Testis (tissue), 3 donors: ENCODE measurements around the gene CTNNA1. TPM values are rescaled to one million over a fixed set of nuclear protein-coding genes. Genes with fewer than 3 reads are reported as not detected.

Experiments used
- DNase-seq: peaks from one replicate; pipeline ENCODE4 v3.0.0-alpha.2; 2019
- H3K27ac ChIP-seq, 2 donors: fragments of 200-600 bp; sonication (generic); one replicate each; pipeline ENCODE4 v1.5.1; 2019
- H3K27me3 ChIP-seq: fragments of 200-600 bp; sonication (generic); one replicate; pipeline ENCODE4 v1.5.1; 2019
- H3K36me3 ChIP-seq: fragments of 200-600 bp; sonication (generic); one replicate; pipeline ENCODE4 v1.5.1; 2017; ENCODE audit warnings: low read depth; ENCODE audit errors: missing control alignments
- H3K4me1 ChIP-seq: fragments of 200-600 bp; sonication (generic); one replicate; pipeline ENCODE4 v1.5.1; 2019
- H3K4me3 ChIP-seq, 2 donors: fragments of 200-600 bp; sonication (generic); one replicate each; pipeline ENCODE4 v1.5.1; 2017 to 2019
- H3K9me3 ChIP-seq: fragments of 200-600 bp; sonication (generic); one replicate; pipeline ENCODE4 v1.5.1; 2017
- CTCF ChIP-seq, 3 experiments: fragments of 450-650 bp in 2 of 3; fragments of 200-600 bp in 1 of 3; sonication (generic) in 1 of 3; IDR thresholded peaks; one replicate each; pipeline ENCODE4 v1.5.1; 2016 to 2019; ENCODE audit warnings: antibody characterized with exemption in 3 of 3, mild to moderate bottlenecking in 2 of 3, moderate library complexity in 1 of 3
- POLR2A ChIP-seq: fragments of 450-650 bp; IDR thresholded peaks from one replicate; pipeline ENCODE4 v1.6.1; 2017; ENCODE audit warnings: antibody characterized with exemption, mild to moderate bottlenecking, moderate library complexity
- WGBS, 2 donors: methylation state at CpG; one replicate each; pipeline ENCODE4 v1.1.5; 2018; 5-methylcytosine and 5-hydroxymethylcytosine counted together
- intact Hi-C: fragments of 100-400 bp; cut with DNase I; formaldehyde crosslinking; loops from one replicate; pipeline ENCODE4 v1.15.1; 2023; ENCODE audit warnings: low total_unique reads
- polyA plus RNA-seq: library from polyadenylated mRNA; stranded (reverse); fragments of 350-450 nt; fragmentation: Illumina TruSeq; extraction: RNeasy Lipid Tissue Mini Kit (QIAGEN cat#74804); gene quantifications from one replicate; pipeline ENCODE4 v1.2.3, GENCODE V29; 2014; ENCODE audit warnings: low read depth, low replicate concordance; ENCODE audit not compliant: insufficient read depth
- total RNA-seq, 2 donors: library from RNA; depleted of rRNA; stranded (reverse); fragments of >200 nt; gene quantifications; one replicate each; pipeline ENCODE4 v1.2.3, GENCODE V29; 2016

Gene CTNNA1
- total and polyA plus RNA-seq, 3 donors from 2014 or later = 107 to 154 (median 135) TPM

- H3K4me3 ChIP-seq = no peak overlapping the region
- no peak for DNase-seq
- TF ChIP-seq CTCF (IDR thresholded peaks at IDR 0.05) (no peak), POLR2A (no peak)
- 25 to 39% methylated on average over 3 of the region's 3 CpGs for WGBS, 2 donors
- H3K4me1 ChIP-seq = peaks cover 5% of the 10 kb centered on the region
- H3K27ac ChIP-seq = no peak overlapping the region
- H3K9me3 ChIP-seq = no peaks in the 10 kb centered on the region
- intact Hi-C loops = no loop called here
- H3K27me3 ChIP-seq = no peaks in the 10 kb centered on the region
- no peaks in the 10 kb centered on the region for H3K36me3 ChIP-seq
These were observed 36.7 kb upstream of the CTNNA1 start for GRCh38 chr5:138716456-138716924.

- WGBS, 2 donors = 95 to 96% methylated on average over 3 of the region's 3 CpGs
- H3K4me1 ChIP-seq = peaks cover 5% of the 10 kb centered on the region
- H3K36me3 ChIP-seq = no peaks in the 10 kb centered on the region
- H3K27me3 ChIP-seq = no peaks in the 10 kb centered on the region
- intact Hi-C loops = no loop called here
- no peak overlapping the region for H3K4me3 ChIP-seq
- no peak overlapping the region for H3K27ac ChIP-seq
- TF ChIP-seq CTCF (IDR thresholded peaks at IDR 0.05) = no peak
- no peak for TF ChIP-seq POLR2A
- no peaks in the 10 kb centered on the region for H3K9me3 ChIP-seq
- no peak for DNase-seq
These were observed 35.8 kb upstream of the CTNNA1 start for GRCh38 chr5:138717399-138717798.

- Histone ChIP-seq H3K4me1 (peaks cover 5% of the 10 kb centered on the region), H3K27ac (no peak overlapping the region), H3K9me3 (no peaks in the 10 kb centered on the region), H3K27me3 (no peaks in the 10 kb centered on the region), H3K36me3 (no peaks in the 10 kb centered on the region), H3K4me3 (no peak overlapping the region)
- no peak for DNase-seq
- intact Hi-C loops = no loop called here
- no peak for TF ChIP-seq CTCF (IDR thresholded peaks at IDR 0.05)
- no peak for TF ChIP-seq POLR2A
- WGBS, 2 donors = 68 to 71% methylated on average over 2 of the region's 2 CpGs
These were observed 33.4 kb upstream of the CTNNA1 start for GRCh38 chr5:138719811-138720210.

GRCh38 chr5:138720840-138721239 lies 32.4 kb upstream of the CTNNA1 start:
- no peaks in the 10 kb centered on the region for H3K27me3 ChIP-seq
- H3K36me3 ChIP-seq = no peaks in the 10 kb centered on the region
- no peak for DNase-seq
- TF ChIP-seq POLR2A = no peak
- TF ChIP-seq CTCF (IDR thresholded peaks at IDR 0.05) = no peak
- no peak overlapping the region for H3K27ac ChIP-seq
- no peaks in the 10 kb centered on the region for H3K9me3 ChIP-seq
- intact Hi-C loops = no loop called here
- peaks cover 6% of the 10 kb centered on the region for H3K4me1 ChIP-seq
- 95 to 96% methylated on average over 2 of the region's 2 CpGs for WGBS, 2 donors
- no peak overlapping the region for H3K4me3 ChIP-seq

GRCh38 chr5:138721979-138722378 lies 31.2 kb upstream of the CTNNA1 start:
- H3K4me1 ChIP-seq = peaks cover 3% of the 10 kb centered on the region
- no peaks in the 10 kb centered on the region for H3K9me3 ChIP-seq
- H3K4me3 ChIP-seq = no peak overlapping the region
- 82 to 93% methylated on average over 5 of the region's 5 CpGs for WGBS, 2 donors
- TF ChIP-seq POLR2A (no peak), CTCF (IDR thresholded peaks at IDR 0.05) (no peak)
- no peak for DNase-seq
- intact Hi-C loops = no loop called here
- H3K36me3 ChIP-seq = no peaks in the 10 kb centered on the region
- no peaks in the 10 kb centered on the region for H3K27me3 ChIP-seq
- H3K27ac ChIP-seq = no peak overlapping the region
